Activated gamma-delta T cell treated with anti-CD3 and anti-CD28 coated beads, Interleukin-2, amount 50 U/mL, for 16 hours (primary cell): ENCODE data around the gene UROS.

ENCODE experiments used
- DNase-seq: peaks from one replicate; pipeline ENCODE4 v3.0.0-alpha.2; 2020; ENCODE audit warnings: low read depth

UROS gene

DNA sequence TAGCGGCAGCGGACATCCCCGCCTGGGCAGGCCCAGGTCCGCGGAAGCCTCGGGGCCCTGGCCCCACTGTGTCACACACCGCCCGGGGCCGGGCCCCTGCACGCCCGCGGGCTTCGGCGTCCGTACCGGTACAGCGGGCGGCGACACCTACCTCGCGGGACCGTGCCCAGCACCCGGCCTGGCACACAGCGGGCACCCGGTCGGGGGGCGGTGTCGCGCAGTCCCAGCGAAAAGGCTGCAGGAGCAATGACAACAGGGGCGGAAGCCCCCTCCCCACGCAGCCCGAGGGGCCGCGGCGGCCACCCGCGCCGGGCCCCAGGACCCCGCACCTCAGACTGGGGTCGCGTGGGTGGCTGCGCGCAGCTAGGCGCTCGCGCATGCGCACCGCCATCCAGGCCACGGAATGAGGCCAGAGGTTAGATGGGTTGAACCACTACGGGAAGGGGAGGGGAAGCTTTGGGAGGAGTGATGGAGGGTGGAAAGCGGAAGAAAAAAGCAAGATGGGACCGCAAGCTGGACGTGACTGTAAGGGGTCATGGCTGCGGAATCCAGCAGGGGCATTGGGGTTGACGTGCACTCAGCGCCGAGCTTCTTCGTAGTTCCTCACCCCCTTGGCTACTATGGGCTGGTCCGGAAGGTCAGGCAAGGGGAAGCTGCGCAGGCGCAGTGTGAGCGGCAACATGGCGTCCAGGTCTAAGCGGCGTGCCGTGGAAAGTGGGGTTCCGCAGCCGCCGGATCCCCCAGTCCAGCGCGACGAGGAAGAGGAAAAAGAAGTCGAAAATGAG, at the start of gene UROS, which contains the start of gene BCCIP:
Gene UROS (minus strand): TSS at position 381 of the 785 bp plus-strand sequence. CDS start 6,759 bp downstream, outside the sequence.
Gene BCCIP (plus strand): TSS at position 669 of the 785 bp plus-strand sequence. CDS start 12 bp downstream, at position 681.
- peak; percentile 84 for DNase-seq

DNA sequence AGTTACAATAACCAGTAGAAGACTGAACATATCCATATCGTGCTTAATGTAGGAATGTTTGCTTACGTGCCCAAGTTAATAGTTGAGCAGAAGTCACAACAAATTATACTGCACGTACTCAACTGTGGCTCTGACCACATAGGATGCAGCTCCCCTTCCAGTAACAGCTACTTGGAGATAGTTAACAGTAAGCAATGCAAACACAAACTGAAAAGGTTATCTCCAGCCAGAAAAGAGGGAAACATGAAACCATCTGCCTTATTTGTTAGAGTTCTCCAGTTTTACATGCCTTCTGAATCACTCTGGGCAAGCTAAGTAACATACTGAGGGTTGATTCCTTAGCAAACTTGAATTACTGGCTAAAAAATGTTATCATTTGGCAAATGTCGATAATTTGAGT, 48.3 kb upstream of the UROS start:
- DNase-seq: no peak

GRCh38 chr10:125868372-125868975, 45.4 kb upstream of the UROS start:
- no peak for DNase-seq

GRCh38 chr10:125866421-125867029, 43.5 kb upstream of the UROS start:
- DNase-seq: no peak

DNA sequence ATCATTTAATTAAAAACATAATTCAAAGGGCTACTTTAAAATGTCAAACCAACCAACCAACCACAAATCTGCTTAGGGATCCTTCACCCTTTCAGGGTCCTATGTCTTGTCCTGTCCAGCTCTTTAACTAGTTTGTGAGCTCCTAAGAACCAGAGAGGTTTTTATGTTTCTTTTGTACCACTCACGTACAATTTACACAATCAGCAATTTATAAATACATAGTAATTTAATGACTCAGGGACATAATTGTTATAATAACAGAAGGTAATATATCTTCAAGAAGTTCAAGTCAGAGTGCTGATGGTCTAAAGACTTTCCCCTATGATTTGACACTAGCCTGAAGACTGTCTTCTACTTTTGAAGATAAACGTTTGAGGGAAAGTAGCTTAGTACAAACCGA, 42.1 kb upstream of the UROS start:
- no peak for DNase-seq

DNA sequence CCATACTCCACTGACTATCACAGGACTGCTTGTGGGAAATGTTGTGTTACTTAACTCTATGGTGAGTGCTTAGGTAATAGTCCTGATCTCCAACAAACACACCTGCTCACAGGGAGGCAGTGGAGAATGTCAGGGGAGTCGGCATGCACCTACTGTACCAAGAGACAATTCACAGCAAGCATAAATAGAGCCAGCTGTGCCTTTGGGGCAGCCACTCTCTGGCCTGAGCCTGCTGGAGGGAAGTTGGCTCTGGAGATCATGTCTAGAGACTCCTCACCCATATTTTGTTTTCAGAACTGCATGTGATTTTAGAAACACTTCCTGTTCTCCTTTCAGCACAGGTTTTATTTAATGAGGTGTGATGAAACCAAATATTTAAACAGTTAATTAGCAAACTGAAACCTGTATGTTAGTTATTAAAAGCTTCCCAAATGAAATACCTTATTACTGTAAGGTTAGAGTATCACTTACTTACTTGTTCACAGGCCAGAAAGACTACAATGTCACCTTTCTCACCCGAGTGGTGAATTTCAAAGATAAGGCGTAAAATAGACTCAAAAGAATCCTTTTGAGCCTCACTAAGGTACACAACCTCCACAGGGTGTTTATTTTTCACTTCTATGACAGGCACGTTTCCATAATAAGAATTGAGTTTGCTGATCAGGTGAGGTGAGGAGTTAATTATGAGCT, 36.2 kb upstream of the UROS start:
- DNase-seq: no peak

DNA sequence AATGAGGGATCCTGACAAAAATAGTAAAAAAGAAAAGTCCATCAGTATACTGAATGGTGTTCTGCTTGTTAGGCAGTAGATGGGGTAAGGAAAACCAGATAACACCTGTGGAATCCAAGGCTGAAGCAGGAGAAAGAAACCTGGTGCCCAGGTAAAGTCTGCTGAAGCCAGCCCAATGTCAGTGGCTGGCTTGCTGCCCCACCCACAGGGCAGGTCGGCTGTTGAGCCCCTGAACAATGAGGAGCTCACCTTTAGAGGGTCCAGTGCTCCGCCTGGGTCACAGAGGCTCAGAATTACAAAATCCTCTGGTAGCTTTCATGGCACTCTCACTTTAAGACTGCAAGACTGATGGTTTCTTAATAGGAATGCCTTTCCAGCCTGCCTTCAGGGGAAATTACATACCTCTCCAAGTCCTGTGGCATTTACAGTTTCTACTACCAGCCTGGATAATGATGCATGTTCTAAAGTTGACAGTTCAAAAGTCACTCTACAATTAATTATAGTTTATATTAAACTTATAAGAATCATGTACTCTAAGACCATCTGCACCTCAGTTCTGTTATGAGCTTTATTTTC, 34.2 kb upstream of the UROS start:
- no peak for DNase-seq

DNA sequence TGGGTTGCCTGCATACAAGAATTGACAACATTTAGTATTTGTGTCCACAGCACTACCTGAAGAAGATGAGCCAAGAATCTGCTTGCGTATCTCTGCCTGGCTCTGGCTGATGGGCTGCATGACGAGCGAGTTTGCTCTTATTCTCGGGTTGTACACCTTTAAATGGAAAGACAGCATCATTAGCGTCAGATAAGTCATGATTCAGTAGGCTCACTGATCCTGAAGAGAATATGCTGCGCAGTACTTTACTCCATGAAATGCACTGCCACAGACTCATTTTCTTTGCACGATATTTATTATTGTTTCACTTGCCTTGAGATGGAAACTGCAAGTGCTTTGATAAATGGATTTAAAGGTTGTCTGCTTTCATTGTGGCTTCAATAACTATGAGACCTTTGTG, 29.4 kb upstream of the UROS start:
- DNase-seq: no peak

DNA sequence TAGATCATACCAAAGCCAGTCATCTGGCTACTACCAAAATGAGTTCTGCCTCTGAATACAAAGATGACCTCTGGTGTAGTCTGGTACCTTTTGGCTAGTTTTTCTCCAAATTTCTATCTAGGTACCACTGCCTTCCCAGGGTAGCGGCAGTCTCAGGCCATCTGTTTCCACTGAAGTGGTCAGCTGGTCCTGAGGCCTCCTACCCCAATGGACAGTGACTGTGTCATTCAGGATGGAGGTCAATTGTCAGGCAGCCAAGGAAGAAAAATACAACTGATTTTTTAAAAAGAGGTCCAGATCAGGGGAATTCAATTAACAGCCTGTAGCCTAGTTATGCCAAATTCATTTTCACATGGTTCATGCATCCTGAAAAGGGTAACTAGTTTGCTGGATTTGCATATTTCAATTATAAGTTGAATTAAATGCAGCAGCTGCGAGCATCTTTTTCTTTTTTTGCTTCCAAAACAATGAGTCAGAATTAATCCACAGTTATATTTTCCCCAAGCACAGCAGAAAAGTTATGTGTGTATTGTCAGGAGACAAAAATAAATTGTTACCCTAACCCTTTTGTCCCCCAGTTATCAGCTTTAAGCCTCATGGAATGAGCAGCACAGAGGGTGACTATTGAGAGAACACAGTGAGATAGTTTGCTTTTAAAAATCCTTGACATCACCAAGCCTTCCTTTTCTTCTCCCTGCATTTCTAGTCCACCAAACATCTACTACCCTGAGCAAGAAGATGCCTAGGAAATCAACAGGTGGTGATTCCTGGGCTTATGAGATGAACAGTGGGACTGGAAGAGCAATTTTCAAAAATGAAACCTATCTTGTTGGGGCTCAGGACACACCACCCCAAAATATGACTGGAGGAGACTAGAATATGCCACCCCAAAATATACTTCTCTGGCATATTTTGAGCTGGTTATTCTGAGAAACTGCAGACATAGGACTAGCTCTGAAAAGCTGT, 28.0 kb upstream of the UROS start:
- DNase-seq: no peak

DNA sequence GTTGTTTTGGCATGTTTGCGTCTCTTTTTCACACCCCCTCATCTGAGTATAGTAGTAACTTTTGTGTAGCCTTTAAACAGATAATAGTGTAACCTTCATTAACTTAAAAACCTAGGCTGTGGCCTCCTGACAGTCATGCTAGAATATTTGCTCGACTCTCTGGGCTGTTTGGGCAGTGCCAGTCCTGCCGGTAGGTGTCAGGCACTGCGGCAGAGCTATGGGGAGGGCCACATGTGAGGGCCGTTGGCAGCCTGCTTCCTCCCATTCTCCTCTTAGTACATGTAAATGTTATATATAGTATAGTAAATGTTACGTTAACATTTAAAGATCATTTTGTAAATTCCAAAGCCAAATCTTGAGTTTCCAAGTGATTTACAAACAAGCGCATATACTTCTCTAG, 26.4 kb upstream of the UROS start:
- DNase-seq: no peak

- DNase-seq: no peak
Observed at GRCh38 chr10:125848857-125849256, 25.8 kb upstream of the UROS start.

- DNase-seq: no peak
Observed at GRCh38 chr10:125848371-125848770, 25.3 kb upstream of the UROS start.

- DNase-seq: no peak
Observed at GRCh38 chr10:125846894-125847293, 23.8 kb upstream of the UROS start.

- no peak for DNase-seq
Observed at GRCh38 chr10:125845617-125846016, 22.6 kb upstream of the UROS start.

DNA sequence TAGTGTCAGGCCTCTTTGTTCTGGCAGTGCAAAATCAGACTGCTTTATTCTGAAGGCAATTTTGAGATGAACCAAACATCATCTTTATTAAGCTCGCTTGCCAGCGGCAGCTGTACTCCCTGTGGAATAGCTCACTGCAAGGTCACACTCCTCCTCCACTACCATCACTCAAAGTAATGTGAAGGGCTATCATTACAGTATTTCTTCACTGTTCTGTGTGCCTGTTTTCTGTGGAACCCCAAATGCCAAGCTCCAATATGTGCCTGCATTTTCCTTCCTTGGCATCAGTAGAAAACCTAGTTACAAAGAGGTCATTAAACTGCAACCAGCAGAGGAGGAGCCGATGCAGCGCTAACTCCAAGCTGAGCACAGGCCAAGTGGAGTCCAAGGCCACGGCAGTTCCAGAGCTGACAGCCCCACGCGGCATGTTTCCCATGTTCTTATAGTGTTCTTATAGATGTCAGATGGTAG, 21.7 kb upstream of the UROS start:
- no peak for DNase-seq

GRCh38 chr10:125843603-125844329, 20.7 kb upstream of the UROS start:
- DNase-seq: no peak

DNA sequence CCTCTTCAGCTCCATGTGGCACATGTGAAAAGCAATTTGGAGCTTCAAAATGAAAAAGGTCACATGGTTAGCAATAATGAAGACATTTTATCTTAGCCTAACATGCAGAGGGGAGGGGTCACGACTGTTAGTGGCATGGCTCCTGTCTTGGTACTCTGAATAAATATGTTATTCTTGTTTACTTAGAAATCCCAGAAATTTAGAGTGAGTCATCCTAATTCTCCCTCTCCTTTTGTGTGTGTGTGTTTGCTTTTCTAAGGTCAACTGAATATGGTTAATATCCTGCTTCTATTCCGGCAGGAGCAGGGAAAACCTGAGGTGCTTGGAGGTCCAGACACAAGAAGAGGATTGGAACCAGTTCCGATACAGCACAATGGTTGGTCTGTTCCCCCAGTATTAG, 17.9 kb upstream of the UROS start:
- no peak for DNase-seq

DNA sequence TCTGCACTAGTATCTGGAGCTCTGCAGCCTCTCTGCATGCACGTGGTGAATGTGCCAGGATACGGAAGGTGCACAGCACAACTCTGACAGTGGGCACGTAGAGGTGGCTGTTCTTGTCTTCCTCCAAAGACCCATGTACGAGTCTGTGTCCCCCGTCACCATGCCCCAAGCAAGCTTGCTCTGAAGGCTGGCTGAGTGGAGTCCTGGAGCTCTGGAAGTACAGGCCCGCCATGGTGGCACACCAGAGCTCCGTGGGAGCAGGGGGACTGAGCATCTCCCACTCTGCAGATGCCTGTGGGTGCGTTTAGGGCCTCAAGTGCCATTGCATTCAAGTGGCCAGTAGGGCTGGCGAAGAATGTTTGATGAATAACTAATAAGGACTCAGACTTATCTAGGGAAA, 17.3 kb upstream of the UROS start:
- DNase-seq: no peak

GRCh38 chr10:125838802-125839575, 15.9 kb upstream of the UROS start:
- DNase-seq: no peak
